ENCODE measurements around the gene UBXN4.

DNA sequence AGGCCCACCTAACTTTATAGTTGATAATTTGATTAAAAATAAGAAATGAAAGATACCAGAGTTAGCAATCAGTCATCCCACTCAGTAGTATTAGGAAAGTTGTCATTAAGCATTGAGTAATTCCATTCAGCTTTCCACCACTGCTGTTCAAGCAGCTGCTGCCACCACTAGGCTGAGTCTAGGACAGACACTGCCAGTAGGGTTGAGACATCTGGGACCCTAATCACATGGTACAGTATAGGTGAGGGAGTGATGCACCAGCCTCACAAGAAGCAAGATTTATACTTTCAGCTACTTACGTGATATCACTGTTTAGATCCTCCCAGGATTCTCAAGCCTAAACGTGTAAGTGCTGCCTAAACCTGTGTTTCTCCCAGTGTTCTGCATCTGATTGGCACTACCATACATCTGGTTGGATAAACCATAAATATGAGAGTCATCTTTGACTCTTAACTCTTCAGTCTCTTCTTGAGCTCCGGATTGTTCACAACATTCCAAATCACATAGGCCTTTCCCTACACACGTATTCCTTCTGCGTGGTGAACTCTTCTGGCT lies 3.2 kb downstream of the UBXN4 start:
- TF ChIP-seq TAF1 (IDR thresholded peaks at IDR 0.05; ENCODE audit: borderline replicate concordance, insufficient read depth, low read length), result no peak
- TF ChIP-seq POLR2AphosphoS5 (IDR thresholded peaks at IDR 0.05; ENCODE audit: low read depth, low read length), result no peak
